GM15510 (cell line): Measurements from ENCODE around the gene NDST1.

Experiments used
- POLR2A ChIP-seq: IDR thresholded peaks from 3 replicates; pipeline ENCODE4 v1.6.1; 2011; ENCODE audit warnings: borderline replicate concordance; ENCODE audit not compliant: insufficient read length; ENCODE audit errors: extremely low read depth

The NDST1 gene

GRCh38 chr5:150598821-150599273 is 90.9 kb downstream of the NDST1 start:
- TF ChIP-seq POLR2A: no peak

GRCh38 chr5:150599281-150599680 is 91.3 kb downstream of the NDST1 start:
- no peak for TF ChIP-seq POLR2A

GRCh38 chr5:150599917-150600511 is 92.1 kb downstream of the NDST1 start:
- no peak for TF ChIP-seq POLR2A

GRCh38 chr5:150600616-150601490 is 92.9 kb downstream of the NDST1 start:
- no peak for TF ChIP-seq POLR2A

- no peak for TF ChIP-seq POLR2A
Observed at GRCh38 chr5:150601491-150602345, 93.8 kb downstream of the NDST1 start.

- TF ChIP-seq POLR2A: no peak
Observed at GRCh38 chr5:150603052-150603451, 95.1 kb downstream of the NDST1 start.

GRCh38 chr5:150603491-150603890 is 95.6 kb downstream of the NDST1 start:
- no peak for TF ChIP-seq POLR2A

GRCh38 chr5:150604010-150604409 is 96.1 kb downstream of the NDST1 start:
- no peak for TF ChIP-seq POLR2A

- no peak for TF ChIP-seq POLR2A
Observed at GRCh38 chr5:150604894-150605440, 97.0 kb downstream of the NDST1 start.

GRCh38 chr5:150605546-150605945 is 97.6 kb downstream of the NDST1 start:
- no peak for TF ChIP-seq POLR2A

GRCh38 chr5:150606476-150606875 is 98.5 kb downstream of the NDST1 start:
- no peak for TF ChIP-seq POLR2A

- no peak for TF ChIP-seq POLR2A
Observed at GRCh38 chr5:150607105-150607504, 99.2 kb downstream of the NDST1 start.
